Esophagus muscularis mucosa (tissue), 3 donors: ENCODE data around the gene MLN.

Experiments
- CTCF ChIP-seq, 3 experiments: fragments of 200-600 bp in 2 of 3; fragments of 450-650 bp in 1 of 3; sonication (generic) in 2 of 3; IDR thresholded peaks; one replicate each; pipeline ENCODE4 v1.5.1; 2017 to 2019; ENCODE audit warnings: antibody characterized with exemption in 3 of 3, mild to moderate bottlenecking in 2 of 3, moderate library complexity in 1 of 3
- POLR2A ChIP-seq: fragments of 450-650 bp; IDR thresholded peaks from one replicate; pipeline ENCODE4 v1.6.1; 2017; ENCODE audit warnings: antibody characterized with exemption, moderate library complexity, mild to moderate bottlenecking, low read depth

- no peak for TF ChIP-seq POLR2A
- no peak for TF ChIP-seq CTCF (IDR thresholded peaks at IDR 0.05)
Measured at GRCh38 chr6:33772902-33773472, 30.8 kb downstream of the MLN start.
